A549 (cell line): Measurements from ENCODE around the gene KMT2C. TPM values are rescaled to one million over a fixed set of nuclear protein-coding genes. Genes with fewer than 3 reads are reported as not detected.
"Not testable (repeated sequence)": the region's sequence is repeated elsewhere in the genome, so short reads cannot be mapped to it uniquely, and the experiment has no call there.

ENCODE experiments used
- ATAC-seq, 2 experiments: fragments of 200-7000 bp in 1 of 2; fragments of >200 bp in 1 of 2; cut with Nextera tagmentation in 1 of 2; cut with Tn5 transposase in 1 of 2; 3 replicates each; pipeline versions ENCODE4 v1.8.0 to v1.9.1; 2018 to 2020; ENCODE audit warnings: mild to moderate bottlenecking in 1 of 2, moderate library complexity in 1 of 2
- CTCF ChIA-PET: fragments of 300-600 bp; sonication (Branson Sonifier 250); formaldehyde crosslinking; extraction: SDS; loops from one replicate; lab custom pipeline; 2021; ENCODE audit warnings: antibody characterized with exemption, inconsistent platforms; lab: Yijun Ruan, JAX
- POLR2A ChIA-PET: fragments of 350-600 bp; formaldehyde crosslinking; extraction: SDS; loops from one replicate; lab custom pipeline; 2021; ENCODE audit warnings: antibody characterized with exemption, inconsistent platforms; lab: Yijun Ruan, JAX
- DNase-seq, 2 experiments: peaks; one replicate each; pipeline versions ENCODE4 v3.0.0 to v3.0.0-alpha.2; 2011 to 2016; ENCODE audit warnings: low read depth in 1 of 2, low spot score in 1 of 2
- FAIRE-seq: peaks from 2 replicates; lab custom pipeline; 2011; peaks lifted over from hg19 to GRCh38; lab: Jason Lieb, UNC
- H3K27ac ChIP-seq, 2 experiments: fragments of >200 bp; sonication (Bioruptor Twin); formaldehyde crosslinking; 3 replicates each; pipeline ENCODE4 v1.5.1; 2016 to 2017
- H3K4me1 ChIP-seq: fragments of >200 bp; sonication (Bioruptor Twin); formaldehyde crosslinking; 3 replicates; pipeline ENCODE4 v1.6.1; 2016
- H3K4me2 ChIP-seq: fragments of >200 bp; sonication (Bioruptor Twin); formaldehyde crosslinking; 3 replicates; pipeline ENCODE4 v1.6.1; 2016
- H3K4me3 ChIP-seq: fragments of >200 bp; sonication (Bioruptor Twin); formaldehyde crosslinking; 3 replicates; pipeline ENCODE4 v1.5.1; 2016
- H3K9me3 ChIP-seq: fragments of >200 bp; sonication (Bioruptor Twin); formaldehyde crosslinking; 3 replicates; pipeline ENCODE4 v1.6.1; 2016
- BHLHE40 ChIP-seq: IDR thresholded peaks from 2 replicates; pipeline ENCODE4 v1.6.1; 2012; ENCODE audit warnings: low read depth, low read length, inconsistent platforms
- CBX8 ChIP-seq: fragments of 200-600 bp; sonication (generic); IDR thresholded peaks from 2 replicates; pipeline ENCODE4 v1.6.1; 2016
- E2F6 ChIP-seq: IDR thresholded peaks from 2 replicates; pipeline ENCODE4 v1.6.1; 2012; ENCODE audit warnings: low read depth, borderline replicate concordance
- EP300 ChIP-seq, 2 experiments: fragments of >200 bp; sonication (Bioruptor Twin); formaldehyde crosslinking; IDR thresholded peaks; 2 replicates in 1 of 2; 3 replicates in 1 of 2; pipeline ENCODE4 v1.6.1; 2016 to 2017
- FOSL2 ChIP-seq, 2 experiments: fragments of 450-650 bp in 1 of 2; fragments of >200 bp in 1 of 2; sonication (Bioruptor Twin) in 1 of 2; formaldehyde crosslinking; IDR thresholded peaks; 2 replicates each; pipeline versions ENCODE4 v1.5.0 to v1.6.1; 2016 to 2020; ENCODE audit warnings: mild to moderate bottlenecking in 1 of 2, moderate library complexity in 1 of 2
- HOXB13 ChIP-seq: fragments of 250-450 bp; sonication (Bioruptor Pico); IDR thresholded peaks from 2 replicates; pipeline ENCODE4 v1.5.0; 2020; ENCODE audit warnings: low read depth, mild to moderate bottlenecking, moderate library complexity
- JUN ChIP-seq, 2 experiments: fragments of >200 bp; sonication (Bioruptor Twin); formaldehyde crosslinking; IDR thresholded peaks; 2 replicates in 1 of 2; 3 replicates in 1 of 2; pipeline ENCODE4 v1.6.1; 2016 to 2017
- MAZ ChIP-seq: fragments of 150-350 bp; IDR thresholded peaks from 2 replicates; pipeline ENCODE4 v1.6.1; 2014; ENCODE audit warnings: antibody characterized with exemption, low read depth, low read length, borderline replicate concordance
- NR3C1 ChIP-seq: fragments of >200 bp; sonication (Bioruptor Twin); formaldehyde crosslinking; IDR thresholded peaks from 3 replicates; pipeline ENCODE4 v1.6.1; 2017
- PHF8 ChIP-seq: fragments of 200-600 bp; sonication (generic); IDR thresholded peaks from 2 replicates; pipeline ENCODE4 v1.6.1; 2016; ENCODE audit warnings: low read depth, mild to moderate bottlenecking, antibody characterized with exemption, moderate library complexity, borderline replicate concordance
- POLR2A ChIP-seq: IDR thresholded peaks from 2 replicates; pipeline ENCODE4 v1.6.1; 2012; ENCODE audit warnings: mild to moderate bottlenecking, low read length
- ZC3H11A ChIP-seq: fragments of 450-650 bp; IDR thresholded peaks from 2 replicates; pipeline ENCODE4 v1.6.1; 2014; ENCODE audit warnings: antibody characterized with exemption, mild to moderate bottlenecking
- WGBS: methylation state at CpG from one replicate; pipeline ENCODE4 v1.1.6; 2017; ENCODE audit errors: missing lambda C conversion rate; 5-methylcytosine and 5-hydroxymethylcytosine counted together
- polyA plus RNA-seq, 4 experiments: library from polyadenylated mRNA; depleted of rRNA in 3 of 4; stranded (reverse); fragments of >200 nt; fragmentation: RNase III in 1 of 4; extraction: RNeasy Plus Mini Kit Qiagen cat#74134 plus additional on column Dnase treatment in 1 of 4; gene quantifications; 2 replicates in 3 of 4; 3 replicates in 1 of 4; pipeline ENCODE4 v1.2.3, GENCODE V29; 2011 to 2017
- TF ChIP-seq, protein P1 (sequence below): IDR thresholded peaks from 2 replicates; pipeline ENCODE4 v1.6.1; 2012

Gene KMT2C
- polyA plus RNA-seq, 2 of the 4 experiments (the other 2 are of a cell fraction), result 4.2 to 13.1 TPM

DNA sequence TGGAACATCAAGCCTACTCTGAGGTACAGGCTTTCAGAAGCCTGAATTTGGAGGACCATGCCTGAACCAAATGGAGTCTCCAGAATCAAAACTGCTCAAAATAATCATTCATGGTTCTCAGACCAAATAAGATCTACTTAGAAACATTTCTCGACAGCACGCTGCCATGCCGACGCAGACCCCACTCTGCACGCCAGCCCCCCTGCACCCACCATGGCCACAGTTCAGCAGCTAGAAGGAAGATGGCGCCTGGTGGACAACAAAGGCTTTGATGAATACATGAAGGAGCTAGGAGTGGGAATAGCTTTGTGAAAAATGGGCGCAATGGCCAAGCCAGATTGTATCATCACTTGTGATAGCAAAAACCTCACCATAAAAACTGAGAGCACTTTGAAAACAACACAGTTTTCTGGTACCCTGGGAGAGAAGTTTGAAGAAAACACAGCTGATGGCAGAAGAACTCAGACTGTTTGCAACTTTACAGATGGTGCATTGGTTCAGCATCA, 6.6 kb upstream of the KMT2C start:
- H3K4me3 ChIP-seq, result no peak overlapping the region
- no peak for FAIRE-seq
- H3K9me3 ChIP-seq, result no peaks in the 10 kb centered on the region
- CTCF ChIA-PET, result no interaction called here
- ATAC-seq, result no peak
- H3K4me2 ChIP-seq, result no peak overlapping the region
- 90% methylated on average over 7 of the region's 7 CpGs for WGBS
- no peak for TF ChIP-seq NR3C1
- no peak for TF ChIP-seq FOSL2 (IDR thresholded peaks at IDR 0.05)
- TF ChIP-seq FOSL2 (CRISPR knock-in tag; IDR thresholded peaks at IDR 0.05), result no peak
- no peak for TF ChIP-seq MAZ
- no peak for TF ChIP-seq EP300 (IDR thresholded peaks at IDR 0.05)
- TF ChIP-seq, all 56 proteins: peak for 0
- H3K4me1 ChIP-seq, result peaks cover 8% of the 10 kb centered on the region
- POLR2A ChIA-PET, result interaction anchor here (1.2 kb wide), 1 partner anchor 22 kb away, joined by 3 read pairs; no protein-coding TSS in a partner anchor
- no peak overlapping the region for H3K27ac ChIP-seq
- no peak for DNase-seq

DNA sequence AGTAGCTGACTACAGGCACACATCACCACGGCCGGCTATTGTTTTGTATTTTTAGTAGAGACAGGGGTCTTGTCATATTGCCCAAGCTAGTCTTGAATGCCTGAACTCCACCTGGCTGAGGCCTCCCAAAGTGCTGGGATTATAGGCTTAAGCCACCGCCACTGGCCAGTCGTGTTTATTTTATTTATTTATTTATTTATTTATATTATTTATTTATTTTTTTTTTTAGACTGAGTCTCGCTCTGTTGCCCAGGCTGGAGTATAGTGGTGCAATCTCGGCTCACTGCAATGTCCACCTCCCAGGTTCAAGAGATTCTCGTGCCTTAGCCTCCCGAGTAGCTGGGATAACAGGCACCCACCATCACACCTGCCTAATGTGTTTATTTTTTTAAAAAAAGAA, 6.0 kb upstream of the KMT2C start:
- POLR2A ChIA-PET, result interaction anchor here (1.2 kb wide), 1 partner anchor 22 kb away, joined by 3 read pairs; no protein-coding TSS in a partner anchor
- TF ChIP-seq ZC3H11A, result 0 out of 2 replicates have a peak, but pooled peaks have one; percentile 10
- H3K4me3 ChIP-seq, H3K27ac ChIP-seq, H3K9me3 ChIP-seq, H3K4me2 ChIP-seq, CTCF ChIA-PET, DNase-seq, ATAC-seq: not testable (repeated sequence)
- WGBS, result 79% methylated on average over 8 of the region's 8 CpGs
- peak; percentile 18 for FAIRE-seq
- peaks cover 11% of the 10 kb centered on the region for H3K4me1 ChIP-seq

GRCh38 chr7:152441168-152441567, 5.4 kb upstream of the KMT2C start:
- peaks cover 11% of the 10 kb centered on the region for H3K4me1 ChIP-seq
- H3K4me2 ChIP-seq, H3K9me3 ChIP-seq, ATAC-seq, H3K4me3 ChIP-seq, POLR2A ChIA-PET, DNase-seq, CTCF ChIA-PET, H3K27ac ChIP-seq, FAIRE-seq: not testable (repeated sequence)
- 67% methylated on average over 7 of the region's 7 CpGs for WGBS

GRCh38 chr7:152438017-152438416, 2.2 kb upstream of the KMT2C start:
- POLR2A ChIA-PET, H3K27ac ChIP-seq, H3K4me3 ChIP-seq, FAIRE-seq, DNase-seq, H3K9me3 ChIP-seq, CTCF ChIA-PET, ATAC-seq: not testable (repeated sequence)
- peak overlapping the region; percentile 81; the same call in 2 of the 3 replicates for H3K4me2 ChIP-seq
- 74% methylated on average over 4 of the region's 4 CpGs for WGBS
- peaks cover 16% of the 10 kb centered on the region for H3K4me1 ChIP-seq

GRCh38 chr7:152436931-152437575, 1.2 kb upstream of the KMT2C start:
- 15% methylated on average over 21 of the region's 22 CpGs for WGBS
- POLR2A ChIA-PET, result interaction anchor here (0.6 kb wide), 2 partner anchors 8 to 751 kb away, joined by 3 to 5 read pairs; no protein-coding TSS in a partner anchor
- peak; percentile 74 for FAIRE-seq
- TF ChIP-seq PHF8, result peak; percentile 35; the same call in 1 of the 2 replicates
- not testable (repeated sequence) for H3K9me3 ChIP-seq, DNase-seq, ATAC-seq
- peak overlapping the region; percentile 81 for H3K4me2 ChIP-seq
- peak overlapping the region; percentile 96 for H3K4me3 ChIP-seq
- peaks cover 21% of the 10 kb centered on the region for H3K4me1 ChIP-seq
- H3K27ac ChIP-seq, result peak overlapping the region; percentile 94 to 98
- CTCF ChIA-PET, result interaction anchor here (0.6 kb wide), 1 partner anchor 27 kb away, joined by 4 read pairs; no protein-coding TSS in a partner anchor

DNA sequence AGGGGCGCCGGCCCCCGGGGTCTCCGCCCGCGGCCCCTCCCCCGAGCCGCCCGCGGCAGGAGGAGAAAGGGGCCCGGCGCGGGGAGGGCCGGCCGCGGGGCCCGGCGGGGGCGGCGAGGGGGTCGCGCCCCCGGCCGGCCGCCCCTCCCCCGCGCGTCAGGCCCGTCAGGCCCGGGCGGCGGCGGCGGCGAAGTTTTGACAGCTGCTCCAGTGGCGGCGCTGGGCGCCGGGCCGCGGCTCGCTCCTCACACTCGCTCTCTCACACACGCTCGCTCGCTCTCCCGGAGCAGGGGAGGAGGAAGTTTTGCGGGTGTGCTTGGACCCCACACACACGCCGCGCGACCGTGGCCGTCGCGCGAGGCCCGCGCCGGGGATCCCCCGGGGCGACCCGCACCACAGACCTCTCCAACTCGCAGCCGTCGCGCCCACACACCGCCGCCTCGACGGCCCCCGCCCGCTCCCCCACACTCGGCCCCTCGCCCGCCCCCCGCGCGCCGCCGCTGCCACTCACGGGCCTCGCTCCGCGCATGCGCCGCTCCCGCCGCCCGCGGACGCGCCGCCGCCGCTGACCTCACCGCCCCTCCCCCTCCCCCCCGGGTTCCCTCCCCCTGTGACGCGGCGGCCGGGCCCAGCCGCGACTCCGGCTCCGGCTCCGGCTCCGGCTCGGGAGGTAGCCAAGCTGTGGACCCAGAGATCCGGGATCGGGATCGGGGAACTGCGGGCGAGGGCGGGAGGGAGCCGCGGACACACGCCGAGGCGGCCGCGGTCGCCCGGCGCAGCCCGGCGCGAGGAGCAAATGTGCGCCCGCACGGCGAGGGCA, 518 bp upstream of the KMT2C start:
- ATAC-seq (peak; percentile 72 to 75), FAIRE-seq (no peak), DNase-seq (peak; percentile 79 to 94)
- peak overlapping the region; percentile 81 for H3K4me2 ChIP-seq
- no peak for TF ChIP-seq FOSL2 (IDR thresholded peaks at IDR 0.05)
- peak; percentile 42 for TF ChIP-seq FOSL2 (CRISPR knock-in tag; IDR thresholded peaks at IDR 0.05)
- TF ChIP-seq, protein P1, sequence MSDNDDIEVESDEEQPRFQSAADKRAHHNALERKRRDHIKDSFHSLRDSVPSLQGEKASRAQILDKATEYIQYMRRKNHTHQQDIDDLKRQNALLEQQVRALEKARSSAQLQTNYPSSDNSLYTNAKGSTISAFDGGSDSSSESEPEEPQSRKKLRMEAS, result peak; percentile 74
- TF ChIP-seq JUN (IDR thresholded peaks at IDR 0.05), result peak in 1 of 2 experiments; percentile 81; a peak in 3 of 5 replicates
- TF ChIP-seq HOXB13, result no peak
- TF ChIP-seq CBX8, result no peak
- peak; percentile 78 for TF ChIP-seq E2F6
- TF ChIP-seq POLR2A, result peak; percentile 29
- TF ChIP-seq BHLHE40, result no peak
- peaks cover 26% of the 10 kb centered on the region for H3K4me1 ChIP-seq
- H3K27ac ChIP-seq, result peak overlapping the region; percentile 94 to 98
- peak overlapping the region; percentile 96 for H3K4me3 ChIP-seq
- WGBS, result 0% methylated on average over 3 of the region's 132 CpGs
- ChIA-PET CTCF (no interaction called here), POLR2A (interaction anchor here (0.6 kb wide), 2 partner anchors 9 to 752 kb away, joined by 3 to 5 read pairs; no protein-coding TSS in a partner anchor)
- no peaks in the 10 kb centered on the region for H3K9me3 ChIP-seq
